ENCODE data around the gene GMEB2. TPM values are rescaled to one million over a fixed set of nuclear protein-coding genes. Genes with fewer than 3 reads are reported as not detected.
"Not testable (repeated sequence)": the region's sequence is repeated elsewhere in the genome, so short reads cannot be mapped to it uniquely, and the experiment has no call there.

The GMEB2 gene
- polyA plus RNA-seq, 4 donors = 8.4 to 10.4 (median 9.6) TPM

DNA sequence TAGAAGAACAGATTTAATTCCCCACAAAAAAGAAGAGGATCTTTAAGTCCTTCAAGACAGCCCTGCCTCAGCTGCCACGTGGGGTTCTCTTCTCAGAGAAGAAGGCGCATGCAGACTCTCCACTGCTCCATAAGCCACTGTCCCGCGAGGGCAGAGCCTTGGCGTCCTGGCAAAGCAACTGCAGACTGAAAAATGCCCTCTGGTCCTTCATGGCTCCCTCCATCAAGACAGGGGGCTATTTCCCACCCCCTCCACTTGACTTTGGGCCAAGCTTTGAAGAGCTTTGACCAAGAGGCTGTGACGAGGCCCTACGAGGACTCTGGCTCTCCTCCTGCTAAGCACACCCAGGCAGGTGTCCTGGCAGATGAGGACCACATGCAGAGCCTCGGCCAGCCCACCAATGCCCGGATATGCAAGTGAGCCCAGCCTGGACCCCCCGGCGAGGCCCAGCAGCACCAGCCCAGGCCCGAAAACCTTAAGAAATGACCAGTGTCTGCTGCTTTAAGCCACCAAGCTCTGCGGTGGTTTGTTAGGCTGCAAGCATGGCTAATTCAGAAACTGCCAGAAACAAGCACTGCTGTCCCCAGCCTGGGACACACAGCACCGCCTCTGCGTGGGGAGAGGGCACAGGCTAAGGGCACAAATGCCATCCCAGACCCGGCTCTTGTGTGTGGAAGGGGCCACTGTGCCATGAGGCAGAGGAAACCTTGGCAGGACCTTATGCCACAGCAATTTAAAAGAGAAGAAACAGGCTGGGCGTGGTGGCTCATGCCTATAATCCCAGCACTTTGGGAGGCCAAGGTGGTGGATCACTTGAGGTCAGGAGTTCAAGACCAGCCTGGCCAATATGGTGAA lies 16.1 kb downstream of the GMEB2 start:
- no peak for FAIRE-seq
- Histone ChIP-seq H3K27me3 (ENCODE audit: control insufficient read depth in 3 of 3, insufficient read depth in 3 of 3, low read length in 3 of 3) (no peaks in the 10 kb centered on the region), H3K36me3 (ENCODE audit: control insufficient read depth in 3 of 3, insufficient read depth in 2 of 3, low read depth in 1 of 3, low read length in 3 of 3) (peaks cover 0 to 44% (median 0%) of the 10 kb centered on the region in 3 donors), H3K27ac (ENCODE audit: low read depth in 1 of 3, low read length in 2 of 3) (no peak overlapping the region), H3K9me3 (ENCODE audit: control insufficient read depth in 2 of 2, insufficient read depth in 1 of 2, low read depth in 1 of 2, low read length in 1 of 2) (no peaks in the 10 kb centered on the region), H3K4me1 (ENCODE audit: control insufficient read depth in 3 of 3, insufficient read depth in 2 of 3, low read depth in 1 of 3, low read length in 2 of 3) (no peaks in the 10 kb centered on the region), H3K4me3 (ENCODE audit: low read depth in 1 of 3, low read length in 3 of 3) (no peak overlapping the region)
- WGBS, 3 donors = 91 to 94% (median 92%) methylated on average over 17 of the region's 17 CpGs
- DNase-seq = no peak

DNA sequence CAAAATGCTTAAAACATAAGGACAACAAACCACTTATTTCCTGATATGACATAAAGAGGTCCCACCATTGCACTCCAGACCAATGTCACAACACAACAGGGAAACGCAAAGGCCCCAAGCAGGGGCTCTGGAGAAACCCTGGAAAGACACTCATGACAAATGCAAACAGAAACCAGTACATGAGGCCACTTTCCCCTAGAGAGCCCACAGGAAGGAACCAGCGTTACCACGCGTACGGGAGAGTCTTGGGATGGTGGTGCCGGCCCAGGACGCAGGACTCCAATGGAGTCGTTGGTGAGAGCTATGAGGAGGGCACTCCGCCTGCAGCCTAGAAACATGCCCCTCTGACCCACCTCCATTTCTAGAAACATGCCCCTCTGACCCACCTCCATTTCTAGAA lies 20.2 kb downstream of the GMEB2 start:
- DNase-seq (no peak), FAIRE-seq (no peak)
- H3K4me3 ChIP-seq (ENCODE audit: low read depth in 1 of 3, low read length in 3 of 3) = no peak overlapping the region
- H3K36me3 ChIP-seq (ENCODE audit: control insufficient read depth in 3 of 3, insufficient read depth in 2 of 3, low read depth in 1 of 3, low read length in 3 of 3) = peaks cover 6 to 40% (median 7%) of the 10 kb centered on the region in 3 donors
- H3K27ac ChIP-seq (ENCODE audit: low read depth in 1 of 3, low read length in 2 of 3) = no peak overlapping the region
- no peaks in the 10 kb centered on the region for H3K27me3 ChIP-seq (ENCODE audit: control insufficient read depth in 3 of 3, insufficient read depth in 3 of 3, low read length in 3 of 3)
- H3K4me1 ChIP-seq (ENCODE audit: control insufficient read depth in 3 of 3, insufficient read depth in 2 of 3, low read depth in 1 of 3, low read length in 2 of 3) = no peaks in the 10 kb centered on the region
- H3K9me3 ChIP-seq (ENCODE audit: control insufficient read depth in 2 of 2, insufficient read depth in 1 of 2, low read depth in 1 of 2, low read length in 1 of 2) = no peaks in the 10 kb centered on the region
- 82 to 90% (median 86%) methylated on average over 9 of the region's 9 CpGs for WGBS, 3 donors

DNA sequence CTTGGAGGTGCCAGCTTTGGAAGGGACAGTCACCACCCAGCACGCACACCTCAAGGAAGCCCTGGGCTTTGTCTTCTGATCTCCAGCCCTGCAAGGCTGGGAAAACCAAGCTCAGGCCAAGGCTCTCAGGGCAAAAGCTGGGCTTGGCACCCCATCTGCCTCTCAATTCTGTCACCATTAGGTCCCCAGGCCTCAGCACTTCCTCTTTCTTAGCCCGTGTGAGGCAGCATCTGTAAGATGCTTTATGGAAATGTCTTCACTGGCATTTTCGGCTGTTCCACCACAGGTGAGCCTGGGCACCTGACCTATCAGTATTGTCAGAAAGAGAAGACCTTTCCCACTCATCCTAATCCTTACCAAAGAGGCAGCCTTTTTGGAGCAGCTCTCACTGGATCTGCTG lies 24.6 kb downstream of the GMEB2 start:
- Histone ChIP-seq H3K9me3 (ENCODE audit: control insufficient read depth in 2 of 2, insufficient read depth in 1 of 2, low read depth in 1 of 2, low read length in 1 of 2) (no peaks in the 10 kb centered on the region), H3K27me3 (ENCODE audit: control insufficient read depth in 3 of 3, insufficient read depth in 3 of 3, low read length in 3 of 3) (no peaks in the 10 kb centered on the region), H3K4me3 (ENCODE audit: low read depth in 1 of 3, low read length in 3 of 3) (no peak overlapping the region), H3K27ac (ENCODE audit: low read depth in 1 of 3, low read length in 2 of 3) (no peak overlapping the region), H3K4me1 (ENCODE audit: control insufficient read depth in 3 of 3, insufficient read depth in 2 of 3, low read depth in 1 of 3, low read length in 2 of 3) (no peaks in the 10 kb centered on the region), H3K36me3 (ENCODE audit: control insufficient read depth in 3 of 3, insufficient read depth in 2 of 3, low read depth in 1 of 3, low read length in 3 of 3) (peaks cover 6 to 68% (median 16%) of the 10 kb centered on the region in 3 donors)
- WGBS, 3 donors = 91 to 97% (median 93%) methylated on average over 3 of the region's 3 CpGs
- no peak for FAIRE-seq
- no peak for DNase-seq

DNA sequence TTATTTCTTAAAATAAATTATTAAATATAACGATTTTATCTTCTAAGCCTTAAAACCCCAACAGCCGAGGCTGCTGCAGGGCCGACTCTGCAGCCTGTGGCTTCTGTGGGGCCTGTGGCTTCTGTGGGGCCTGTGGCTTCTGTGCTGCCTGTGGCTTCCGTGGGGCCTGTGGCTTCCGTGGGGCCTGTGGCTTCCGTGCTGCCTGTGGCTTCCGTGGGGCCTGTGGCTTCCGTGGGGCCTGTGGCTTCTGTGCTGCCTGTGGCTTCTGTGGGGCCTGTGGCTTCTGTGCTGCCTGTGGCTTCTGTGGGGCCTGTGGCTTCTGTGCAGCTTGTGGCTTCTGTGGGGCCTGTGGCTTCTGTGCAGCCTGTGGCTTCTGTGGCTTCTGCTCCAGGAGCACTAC lies 25.2 kb downstream of the GMEB2 start:
- H3K36me3 ChIP-seq (ENCODE audit: control insufficient read depth in 3 of 3, insufficient read depth in 2 of 3, low read depth in 1 of 3, low read length in 3 of 3) = peaks cover 6 to 71% (median 16%) of the 10 kb centered on the region in 3 donors
- not testable (repeated sequence) for H3K27me3 ChIP-seq (ENCODE audit: control insufficient read depth in 3 of 3, insufficient read depth in 3 of 3, low read length in 3 of 3); H3K4me1 ChIP-seq (ENCODE audit: control insufficient read depth in 3 of 3, insufficient read depth in 2 of 3, low read depth in 1 of 3, low read length in 2 of 3); DNase-seq; FAIRE-seq; H3K4me3 ChIP-seq (ENCODE audit: low read depth in 1 of 3, low read length in 3 of 3); H3K27ac ChIP-seq (ENCODE audit: low read depth in 1 of 3, low read length in 2 of 3); H3K9me3 ChIP-seq (ENCODE audit: control insufficient read depth in 2 of 2, insufficient read depth in 1 of 2, low read depth in 1 of 2, low read length in 1 of 2)
- 65 to 87% (median 75%) methylated on average over 7 to 8 of the region's 8 CpGs for WGBS, 3 donors

DNA sequence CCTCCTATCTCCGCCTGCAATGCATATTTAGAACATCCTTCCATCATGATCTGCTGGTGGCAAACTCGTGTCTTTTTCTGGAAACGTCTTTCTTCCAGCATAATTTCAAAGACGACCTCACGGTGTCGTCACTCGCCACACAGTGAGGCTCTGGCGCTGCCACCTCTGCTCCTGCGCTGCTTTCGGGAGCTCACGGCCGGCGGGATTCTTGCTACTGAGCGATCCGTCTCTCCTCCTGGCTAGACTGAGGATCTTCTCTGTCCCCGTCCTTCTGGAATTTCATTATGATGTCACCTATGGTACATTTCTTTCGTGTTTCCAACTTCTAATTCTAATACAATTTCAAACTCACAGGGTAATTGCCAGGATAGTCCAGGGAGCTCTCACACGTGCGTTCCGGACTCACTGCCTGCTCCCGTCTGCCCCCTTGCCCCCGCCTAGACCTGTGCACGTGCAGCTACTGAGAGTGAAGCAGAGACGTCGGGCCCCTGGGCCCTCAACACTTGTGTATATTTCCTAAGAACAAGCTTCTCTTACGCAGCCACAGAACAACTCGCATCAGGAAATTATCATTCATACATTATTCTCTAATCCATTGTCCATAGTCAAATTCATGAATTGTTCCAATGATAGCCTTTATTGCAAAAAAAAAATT lies 27.4 kb downstream of the GMEB2 start:
- Histone ChIP-seq H3K27me3 (ENCODE audit: control insufficient read depth in 3 of 3, insufficient read depth in 3 of 3, low read length in 3 of 3) (no peaks in the 10 kb centered on the region), H3K9me3 (ENCODE audit: control insufficient read depth in 2 of 2, insufficient read depth in 1 of 2, low read depth in 1 of 2, low read length in 1 of 2) (no peaks in the 10 kb centered on the region), H3K27ac (ENCODE audit: low read depth in 1 of 3, low read length in 2 of 3) (no peak overlapping the region), H3K4me3 (ENCODE audit: low read depth in 1 of 3, low read length in 3 of 3) (no peak overlapping the region), H3K36me3 (ENCODE audit: control insufficient read depth in 3 of 3, insufficient read depth in 2 of 3, low read depth in 1 of 3, low read length in 3 of 3) (peaks cover 6 to 86% (median 21%) of the 10 kb centered on the region in 3 donors), H3K4me1 (ENCODE audit: control insufficient read depth in 3 of 3, insufficient read depth in 2 of 3, low read depth in 1 of 3, low read length in 2 of 3) (no peaks in the 10 kb centered on the region)
- DNase-seq (no peak), FAIRE-seq (no peak)
- 92 to 97% (median 95%) methylated on average over 27 of the region's 27 CpGs for WGBS, 3 donors

DNA sequence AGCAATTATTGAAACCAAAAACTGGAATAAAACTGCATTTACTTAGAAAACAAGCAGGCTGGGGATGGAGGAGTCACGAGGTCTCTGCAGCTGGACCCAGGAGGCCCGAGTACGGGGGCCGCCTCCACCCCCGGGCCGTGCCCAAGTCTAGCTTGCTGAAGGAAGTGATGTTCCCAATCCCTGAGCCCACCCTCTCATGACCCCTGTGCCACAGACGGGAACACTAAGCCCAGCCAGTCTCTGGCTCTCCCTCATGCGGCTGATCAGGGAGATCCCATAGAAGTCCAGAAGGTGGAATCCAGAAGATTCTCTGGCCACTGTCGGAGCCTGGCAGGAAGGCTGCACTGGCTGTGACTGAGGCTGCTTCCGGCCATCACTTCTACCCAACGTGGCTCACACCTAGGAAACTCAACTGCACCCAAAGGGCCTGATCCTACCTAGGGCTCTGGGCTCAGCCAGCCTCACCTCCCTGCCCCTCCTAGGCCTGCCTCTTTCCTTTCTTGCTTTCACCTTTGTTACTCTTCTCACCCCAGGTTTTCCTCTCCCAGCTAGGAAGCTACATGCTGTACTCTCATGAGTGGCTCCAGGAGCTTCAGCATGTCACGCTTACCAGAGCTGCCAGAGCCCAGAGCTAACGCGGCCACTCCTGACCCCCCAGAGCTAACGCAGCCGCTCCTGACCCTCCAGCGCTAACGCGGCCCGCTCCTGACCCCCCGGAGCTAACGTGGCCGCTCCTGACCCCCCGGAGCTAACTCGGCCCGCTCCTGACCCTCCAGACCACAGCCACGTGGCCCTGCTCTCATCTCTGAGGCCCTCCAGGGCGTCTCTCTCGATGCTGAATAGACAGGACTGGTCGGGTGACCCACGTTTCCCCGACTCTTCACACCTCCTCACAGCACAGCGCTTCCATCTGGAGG lies 28.2 kb downstream of the GMEB2 start:
- FAIRE-seq = no peak

DNA sequence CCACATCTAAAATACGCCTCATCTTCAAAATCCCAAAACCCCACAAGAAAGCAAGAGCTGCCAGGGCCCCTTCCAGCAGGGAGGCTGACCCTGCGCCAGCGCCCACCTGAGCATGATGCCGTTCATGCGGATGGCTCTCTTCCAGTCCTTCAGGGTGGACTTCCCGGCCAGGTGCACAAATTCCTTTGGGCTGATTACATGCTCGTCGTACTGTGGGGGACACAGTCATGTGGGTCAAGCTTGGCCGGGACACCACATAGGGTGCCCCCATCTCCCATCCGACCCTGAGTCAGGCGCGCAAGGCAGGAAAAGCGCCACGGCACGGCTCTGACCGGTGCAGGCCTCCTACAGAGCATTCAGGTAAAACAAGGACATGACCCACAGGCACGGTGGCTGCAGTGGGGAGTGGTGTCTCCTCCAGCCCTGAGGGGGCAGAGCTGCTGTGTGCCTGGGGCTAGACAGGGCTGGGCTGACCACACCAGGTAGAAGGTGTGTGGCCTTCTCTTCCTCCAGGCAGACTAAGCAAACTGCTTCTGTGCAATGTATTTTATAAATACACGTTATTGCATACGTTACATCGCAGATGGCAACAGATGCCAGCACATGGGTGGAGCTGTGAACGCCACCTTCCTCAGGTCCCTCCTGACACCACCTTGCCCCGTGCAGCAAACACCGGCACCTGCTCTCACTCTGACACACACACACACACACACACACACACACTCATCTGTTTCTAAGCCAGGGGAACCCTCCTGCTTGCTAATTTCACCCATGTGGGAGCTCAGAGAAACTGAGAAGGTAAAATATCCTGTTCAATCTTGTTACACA lies 29.0 kb downstream of the GMEB2 start:
- WGBS, 3 donors = 88 to 91% (median 90%) methylated on average over 23 of the region's 23 CpGs
- FAIRE-seq (no peak), DNase-seq (no peak)
- Histone ChIP-seq H3K27me3 (ENCODE audit: control insufficient read depth in 3 of 3, insufficient read depth in 3 of 3, low read length in 3 of 3) (no peaks in the 10 kb centered on the region), H3K36me3 (ENCODE audit: control insufficient read depth in 3 of 3, insufficient read depth in 2 of 3, low read depth in 1 of 3, low read length in 3 of 3) (peaks cover 5 to 92% (median 21%) of the 10 kb centered on the region in 3 donors), H3K9me3 (ENCODE audit: control insufficient read depth in 2 of 2, insufficient read depth in 1 of 2, low read depth in 1 of 2, low read length in 1 of 2) (no peaks in the 10 kb centered on the region), H3K4me1 (ENCODE audit: control insufficient read depth in 3 of 3, insufficient read depth in 2 of 3, low read depth in 1 of 3, low read length in 2 of 3) (no peaks in the 10 kb centered on the region), H3K27ac (ENCODE audit: low read depth in 1 of 3, low read length in 2 of 3) (no peak overlapping the region), H3K4me3 (ENCODE audit: low read depth in 1 of 3, low read length in 3 of 3) (no peak overlapping the region)

More for the DNA sequence above, 28.2 kb downstream of the GMEB2 start:
- H3K4me3 ChIP-seq (ENCODE audit: low read depth in 1 of 3, low read length in 3 of 3) = no peak overlapping the region
- H3K27ac ChIP-seq (ENCODE audit: low read depth in 1 of 3, low read length in 2 of 3) = no peak overlapping the region
- no peaks in the 10 kb centered on the region for H3K27me3 ChIP-seq (ENCODE audit: control insufficient read depth in 3 of 3, insufficient read depth in 3 of 3, low read length in 3 of 3)
- WGBS, 3 donors = 90 to 94% (median 93%) methylated on average over 33 of the region's 33 CpGs
- H3K36me3 ChIP-seq (ENCODE audit: control insufficient read depth in 3 of 3, insufficient read depth in 2 of 3, low read depth in 1 of 3, low read length in 3 of 3) = peaks cover 6 to 88% (median 21%) of the 10 kb centered on the region in 3 donors
- DNase-seq = no peak
- no peaks in the 10 kb centered on the region for H3K4me1 ChIP-seq (ENCODE audit: control insufficient read depth in 3 of 3, insufficient read depth in 2 of 3, low read depth in 1 of 3, low read length in 2 of 3)
- H3K9me3 ChIP-seq (ENCODE audit: control insufficient read depth in 2 of 2, insufficient read depth in 1 of 2, low read depth in 1 of 2, low read length in 1 of 2) = no peaks in the 10 kb centered on the region

Measured in small intestine (tissue), 7 donors.